NB4 (cell line): ENCODE measurements around the gene ZMYM2.

ENCODE experiments used
- CTCF ChIP-seq: IDR thresholded peaks from one replicate; pipeline ENCODE4 v1.5.1; 2012; ENCODE audit warnings: low read depth, low read length
- MYC ChIP-seq: IDR thresholded peaks from 2 replicates; pipeline ENCODE4 v1.6.1; 2011; ENCODE audit warnings: low read depth, low read length
- POLR2A ChIP-seq: IDR thresholded peaks from 2 replicates; pipeline ENCODE4 v1.6.1; 2011; ENCODE audit warnings: mild to moderate bottlenecking; ENCODE audit not compliant: insufficient read length; ENCODE audit errors: extremely low read depth

GRCh38 chr13:20125129-20125782, 166.7 kb downstream of the ZMYM2 start:
- TF ChIP-seq CTCF, result no peak
- TF ChIP-seq POLR2A, result no peak
- TF ChIP-seq MYC, result no peak
